BLaER1 (cell line): ENCODE results near the gene SUSD1.
A peak's percentile ranks its signal among the peaks of the same experiment; 100 is the strongest.

Source experiments
- H3K27ac ChIP-seq: shearing (Covaris generic); formaldehyde crosslinking; 2 replicates; pipeline ENCODE4 v1.8.1; 2022
- H3K27me3 ChIP-seq: shearing (Covaris generic); formaldehyde crosslinking; 2 replicates; pipeline ENCODE4 v1.8.1; 2022
- H3K36me3 ChIP-seq: shearing (Covaris generic); formaldehyde crosslinking; 2 replicates; pipeline ENCODE4 v1.8.1; 2022
- H3K4me1 ChIP-seq: shearing (Covaris generic); formaldehyde crosslinking; 2 replicates; pipeline ENCODE4 v1.8.1; 2022
- H3K4me2 ChIP-seq: shearing (Covaris generic); formaldehyde crosslinking; 2 replicates; pipeline ENCODE4 v1.8.1; 2022
- H3K4me3 ChIP-seq: shearing (Covaris generic); formaldehyde crosslinking; 2 replicates; pipeline ENCODE4 v1.8.1; 2022
- H3K9ac ChIP-seq: shearing (Covaris generic); formaldehyde crosslinking; 2 replicates; pipeline ENCODE4 v1.8.1; 2022
- H3K9me3 ChIP-seq: shearing (Covaris generic); formaldehyde crosslinking; 2 replicates; pipeline ENCODE4 v1.8.1; 2022
- H4K20me1 ChIP-seq: shearing (Covaris generic); formaldehyde crosslinking; 2 replicates; pipeline ENCODE4 v1.8.1; 2022
- Cebpa-rat ChIP-seq: shearing (Covaris generic); IDR thresholded peaks from 2 replicates; pipeline ENCODE4 v1.8.1; 2022

SUSD1 gene

DNA sequence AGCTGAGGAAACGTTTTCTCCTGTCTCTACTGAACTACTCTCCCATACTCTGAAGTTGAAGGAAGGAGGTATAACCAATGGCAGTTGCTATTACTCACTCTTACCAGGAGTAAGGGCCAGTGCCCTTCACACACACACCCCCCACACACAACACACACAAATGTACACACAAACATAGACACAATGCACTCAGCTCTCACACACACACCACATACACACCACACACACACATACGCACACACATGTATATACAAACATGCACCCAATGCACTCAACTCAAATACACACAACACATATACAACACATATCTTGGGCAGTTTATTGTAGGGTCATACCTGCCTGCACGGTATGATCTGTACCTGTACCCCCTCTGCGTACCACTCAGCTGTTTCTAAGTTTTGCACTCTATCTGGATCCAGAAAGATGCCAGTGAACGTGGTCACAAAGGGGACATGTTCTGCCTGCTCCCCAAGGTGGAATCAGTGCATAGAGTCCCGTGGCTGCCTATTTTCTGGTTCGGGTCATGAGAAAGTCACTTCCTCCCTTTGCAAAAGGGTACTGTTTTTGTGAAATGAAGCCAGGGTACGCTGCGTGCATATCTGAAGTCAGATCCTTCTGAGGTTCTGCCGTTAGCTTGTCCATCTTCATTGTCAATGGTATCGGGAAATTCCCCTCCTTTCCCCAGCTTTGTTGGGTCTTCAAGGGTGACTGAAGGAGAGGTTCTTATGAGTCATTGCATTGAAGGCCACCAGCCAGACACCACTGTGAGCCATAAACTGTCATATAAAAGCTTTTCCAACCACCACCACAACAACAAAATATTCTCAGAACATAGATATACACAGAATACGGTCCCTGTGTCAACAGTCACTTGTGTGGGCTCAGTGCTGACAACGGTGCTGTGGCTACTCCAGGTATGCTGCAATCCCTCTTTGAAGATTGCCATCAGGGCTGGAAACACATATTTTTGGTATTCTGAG lies 146.6 kb downstream of the SUSD1 start:
- Histone ChIP-seq H3K9me3 (peaks cover 7% of the 10 kb centered on the region; the same call in 1 of the 2 replicates), H3K9ac (no peak overlapping the region), H3K4me2 (no peak overlapping the region), H4K20me1 (no peaks in the 10 kb centered on the region), H3K27me3 (no peaks in the 10 kb centered on the region), H3K36me3 (no peaks in the 10 kb centered on the region), H3K27ac (no peak overlapping the region), H3K4me3 (no peak overlapping the region), H3K4me1 (no peaks in the 10 kb centered on the region)
- no peak for TF ChIP-seq Cebpa-rat

DNA sequence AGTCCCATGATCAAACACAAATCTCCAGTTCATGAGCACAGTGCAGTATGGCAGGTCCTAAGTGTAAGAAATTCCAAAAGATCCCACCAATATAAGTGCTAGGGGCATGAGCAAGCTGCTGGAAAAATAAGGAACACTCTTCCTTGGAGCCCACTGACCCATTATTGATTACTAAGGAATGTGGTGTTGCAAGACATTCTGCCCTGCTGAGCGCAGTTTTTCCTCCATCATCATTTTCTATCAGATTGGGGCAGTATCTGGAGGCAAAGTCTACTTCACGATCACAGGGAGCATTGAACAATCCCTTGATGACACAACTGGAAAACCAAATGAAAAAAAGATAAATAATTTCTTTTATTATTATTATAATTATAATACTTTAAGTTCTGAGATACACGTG lies 149.2 kb downstream of the SUSD1 start:
- TF ChIP-seq Cebpa-rat: no peak
- Histone ChIP-seq H3K36me3 (no peaks in the 10 kb centered on the region), H3K9ac (no peak overlapping the region), H3K4me3 (no peak overlapping the region), H3K27me3 (no peaks in the 10 kb centered on the region), H3K4me1 (no peaks in the 10 kb centered on the region), H3K4me2 (no peak overlapping the region), H3K9me3 (no peaks in the 10 kb centered on the region), H3K27ac (no peak overlapping the region), H4K20me1 (no peaks in the 10 kb centered on the region)

- Histone ChIP-seq H3K27ac (no peak overlapping the region), H3K9me3 (no peaks in the 10 kb centered on the region), H3K9ac (no peak overlapping the region), H3K36me3 (no peaks in the 10 kb centered on the region), H3K27me3 (no peaks in the 10 kb centered on the region), H4K20me1 (no peaks in the 10 kb centered on the region), H3K4me1 (peaks cover 4% of the 10 kb centered on the region), H3K4me3 (no peak overlapping the region), H3K4me2 (no peak overlapping the region)
- no peak for TF ChIP-seq Cebpa-rat
Observed at GRCh38 chr9:112021742-112022141, 153.4 kb downstream of the SUSD1 start.

- no peak for TF ChIP-seq Cebpa-rat
- Histone ChIP-seq H3K4me3 (no peak overlapping the region), H3K9me3 (no peaks in the 10 kb centered on the region), H3K4me1 (peaks cover 4% of the 10 kb centered on the region), H3K27ac (no peak overlapping the region), H3K9ac (no peak overlapping the region), H3K4me2 (no peak overlapping the region), H3K36me3 (no peaks in the 10 kb centered on the region), H3K27me3 (no peaks in the 10 kb centered on the region), H4K20me1 (no peaks in the 10 kb centered on the region)
Observed at GRCh38 chr9:112020680-112021596, 154.2 kb downstream of the SUSD1 start.

GRCh38 chr9:112017878-112018277 lies 157.2 kb downstream of the SUSD1 start:
- no peak overlapping the region for H3K4me3 ChIP-seq
- no peak overlapping the region for H3K4me2 ChIP-seq
- peaks cover 15% of the 10 kb centered on the region for H3K4me1 ChIP-seq
- H3K27ac ChIP-seq: no peak overlapping the region
- H3K36me3 ChIP-seq: no peaks in the 10 kb centered on the region
- H3K9ac ChIP-seq: no peak overlapping the region
- no peaks in the 10 kb centered on the region for H4K20me1 ChIP-seq
- TF ChIP-seq Cebpa-rat: no peak
- no peaks in the 10 kb centered on the region for H3K9me3 ChIP-seq
- H3K27me3 ChIP-seq: no peaks in the 10 kb centered on the region

GRCh38 chr9:112015736-112016135 lies 159.4 kb downstream of the SUSD1 start:
- H3K4me1 ChIP-seq: peaks cover 30% of the 10 kb centered on the region
- no peaks in the 10 kb centered on the region for H4K20me1 ChIP-seq
- no peak overlapping the region for H3K27ac ChIP-seq

GRCh38 chr9:112015149-112015548 lies 159.9 kb downstream of the SUSD1 start:
- Histone ChIP-seq H3K36me3 (no peaks in the 10 kb centered on the region), H3K27ac (no peak overlapping the region), H3K4me2 (no peak overlapping the region), H3K9ac (no peak overlapping the region), H3K9me3 (no peaks in the 10 kb centered on the region), H4K20me1 (no peaks in the 10 kb centered on the region), H3K4me3 (no peak overlapping the region), H3K27me3 (no peaks in the 10 kb centered on the region), H3K4me1 (peaks cover 30% of the 10 kb centered on the region)
- no peak for TF ChIP-seq Cebpa-rat

More at GRCh38 chr9:112015736-112016135, 159.4 kb downstream of the SUSD1 start:
- Histone ChIP-seq H3K4me3 (no peak overlapping the region), H3K4me2 (no peak overlapping the region), H3K9ac (no peak overlapping the region), H3K36me3 (no peaks in the 10 kb centered on the region), H3K9me3 (no peaks in the 10 kb centered on the region), H3K27me3 (no peaks in the 10 kb centered on the region)
- TF ChIP-seq Cebpa-rat: no peak

DNA sequence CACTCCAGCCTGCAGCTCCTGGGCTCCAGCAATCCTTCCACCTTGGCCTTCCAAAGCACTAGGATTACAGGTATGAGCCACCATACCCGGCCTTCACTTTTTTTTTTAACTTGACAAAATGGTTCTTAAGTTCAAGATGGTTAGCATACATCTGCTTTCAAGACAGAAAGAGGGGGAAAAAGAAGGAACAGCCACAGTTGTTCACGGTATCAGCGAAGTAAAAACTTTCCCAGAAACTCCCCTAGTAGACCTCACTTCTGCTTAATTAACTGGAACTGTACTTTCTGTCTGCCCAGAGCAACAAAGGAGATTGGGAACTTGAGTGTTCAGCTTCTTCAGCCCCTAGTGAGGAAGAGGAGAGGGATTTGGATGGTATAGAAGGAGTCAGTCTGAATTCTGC lies 161.8 kb downstream of the SUSD1 start:
- Histone ChIP-seq H4K20me1 (no peaks in the 10 kb centered on the region), H3K9me3 (no peaks in the 10 kb centered on the region), H3K27me3 (no peaks in the 10 kb centered on the region), H3K4me1 (peaks cover 30% of the 10 kb centered on the region), H3K9ac (no peak overlapping the region), H3K27ac (0 out of 2 replicates have a peak overlapping the region, but pooled peaks have one; percentile 63), H3K36me3 (no peaks in the 10 kb centered on the region), H3K4me2 (peak overlapping the region; percentile 56), H3K4me3 (no peak overlapping the region)
- TF ChIP-seq Cebpa-rat: no peak

GRCh38 chr9:112012026-112012902 lies 162.8 kb downstream of the SUSD1 start:
- Histone ChIP-seq H3K27ac (peak overlapping the region; percentile 63), H3K27me3 (no peaks in the 10 kb centered on the region), H3K4me3 (no peak overlapping the region), H4K20me1 (no peaks in the 10 kb centered on the region), H3K36me3 (no peaks in the 10 kb centered on the region), H3K9ac (no peak overlapping the region), H3K9me3 (no peaks in the 10 kb centered on the region), H3K4me1 (peaks cover 28% of the 10 kb centered on the region), H3K4me2 (peak overlapping the region; percentile 56)
- no peak for TF ChIP-seq Cebpa-rat
